ENCODE results near the gene CCNI.
"Not testable (repeated sequence)": the region's sequence is repeated elsewhere in the genome, so short reads cannot be mapped to it uniquely, and the experiment has no call there.

CCNI gene

GRCh38 chr4:77082886-77083608 lies 7.3 kb upstream of the CCNI start:
- no peak for DNase-seq (ENCODE audit: low read depth in 2 of 2)

GRCh38 chr4:77080806-77081205 lies 5.0 kb upstream of the CCNI start:
- not testable (repeated sequence) for DNase-seq (ENCODE audit: low read depth in 2 of 2)

GRCh38 chr4:77079281-77079680 lies 3.5 kb upstream of the CCNI start:
- DNase-seq (ENCODE audit: low read depth in 2 of 2), result no peak

GRCh38 chr4:77078401-77078800 lies 2.6 kb upstream of the CCNI start:
- no peak for DNase-seq (ENCODE audit: low read depth in 2 of 2)

GRCh38 chr4:77076889-77077635 lies 1.3 kb upstream of the CCNI start:
- no peak for DNase-seq (ENCODE audit: low read depth in 2 of 2)

GRCh38 chr4:77074981-77075855 lies 571 bp downstream of the CCNI start:
- DNase-seq (ENCODE audit: low read depth in 2 of 2), result peak; percentile 75 to 81

GRCh38 chr4:77074381-77074831 lies 1.4 kb downstream of the CCNI start:
- no peak for DNase-seq (ENCODE audit: low read depth in 2 of 2)

- no peak for DNase-seq (ENCODE audit: low read depth in 2 of 2)
Observed at GRCh38 chr4:77073981-77074380, 1.8 kb downstream of the CCNI start.

GRCh38 chr4:77073106-77073809 lies 2.5 kb downstream of the CCNI start:
- no peak for DNase-seq (ENCODE audit: low read depth in 2 of 2)

- peak; percentile 12 to 33 for DNase-seq (ENCODE audit: low read depth in 2 of 2)
Observed at GRCh38 chr4:77072195-77072753, 3.5 kb downstream of the CCNI start.

- not testable (repeated sequence) for DNase-seq (ENCODE audit: low read depth in 2 of 2)
Observed at GRCh38 chr4:77069514-77069913, 6.3 kb downstream of the CCNI start.

GRCh38 chr4:77065382-77065781 lies 10.4 kb downstream of the CCNI start:
- no peak for DNase-seq (ENCODE audit: low read depth in 2 of 2)

GRCh38 chr4:77062856-77063255 lies 12.9 kb downstream of the CCNI start:
- DNase-seq (ENCODE audit: low read depth in 2 of 2), result no peak

GRCh38 chr4:77052352-77052751 lies 23.4 kb downstream of the CCNI start:
- DNase-seq (ENCODE audit: low read depth in 2 of 2), result peak; percentile 35 to 47

- DNase-seq (ENCODE audit: low read depth in 2 of 2), result no peak
Observed at GRCh38 chr4:77050962-77051361, 24.8 kb downstream of the CCNI start.

GRCh38 chr4:77047037-77047436 lies 28.8 kb downstream of the CCNI start:
- no peak for DNase-seq (ENCODE audit: low read depth in 2 of 2)

GRCh38 chr4:77045490-77045889 lies 30.3 kb downstream of the CCNI start:
- DNase-seq (ENCODE audit: low read depth in 2 of 2), result no peak

GRCh38 chr4:77044461-77045150 lies 31.2 kb downstream of the CCNI start:
- no peak for DNase-seq (ENCODE audit: low read depth in 2 of 2)

- no peak for DNase-seq (ENCODE audit: low read depth in 2 of 2)
Observed at GRCh38 chr4:77043507-77044136, 32.2 kb downstream of the CCNI start.

Data from stimulated activated CD8-positive, alpha-beta memory T cell treated with anti-CD3 and anti-CD28 coated beads, Interleukin-7, amount 100 ng/mL, for 4 hours (primary cell).